Memory B cell (primary cell): ENCODE measurements around the gene QPCT.
A peak's percentile ranks its signal among the peaks of the same experiment; 100 is the strongest.

Experiments
- ATAC-seq: fragments of 150-1000 bp; cut with Tn5 transposase; 2 replicates; pipeline ENCODE4 v1.10.0; 2021; ENCODE audit warnings: low read depth, mild to moderate bottlenecking, moderate library complexity
- DNase-seq, 2 donors: peaks; one replicate each; pipeline ENCODE4 v3.0.0; 2022; ENCODE audit warnings: low spot score in 2 of 2
- H3K27ac Mint-ChIP-seq: one replicate; pipeline ENCODE4 v1.8.0; 2022; ENCODE audit warnings: mild to moderate bottlenecking, moderate library complexity, mixed read lengths
- H3K27me3 Mint-ChIP-seq: one replicate; pipeline ENCODE4 v1.8.0; 2022; ENCODE audit warnings: mixed read lengths
- H3K36me3 Mint-ChIP-seq: one replicate; pipeline ENCODE4 v1.8.0; 2022; ENCODE audit warnings: mild to moderate bottlenecking, mixed read lengths
- H3K4me1 Mint-ChIP-seq: one replicate; pipeline ENCODE4 v1.8.0; 2022; ENCODE audit warnings: mixed read lengths
- H3K4me3 Mint-ChIP-seq: one replicate; pipeline ENCODE4 v1.8.0; 2022; ENCODE audit warnings: mild to moderate bottlenecking, moderate library complexity, mixed read lengths
- H3K9me3 Mint-ChIP-seq: one replicate; pipeline ENCODE4 v1.8.0; 2022; ENCODE audit warnings: mixed read lengths

QPCT gene

GRCh38 chr2:37357530-37357929 lies 13.1 kb downstream of the QPCT start:
- H3K4me3 Mint-ChIP-seq = no peak overlapping the region
- H3K4me1 Mint-ChIP-seq = peaks cover 4% of the 10 kb centered on the region
- H3K36me3 Mint-ChIP-seq = no peaks in the 10 kb centered on the region
- ATAC-seq = no peak
- no peaks in the 10 kb centered on the region for H3K9me3 Mint-ChIP-seq
- DNase-seq = no peak
- peaks cover 2% of the 10 kb centered on the region for H3K27me3 Mint-ChIP-seq
- no peak overlapping the region for H3K27ac Mint-ChIP-seq

GRCh38 chr2:37358466-37358865 lies 14.0 kb downstream of the QPCT start:
- ATAC-seq (no peak), DNase-seq (no peak)
- Mint-ChIP-seq H3K9me3 (no peaks in the 10 kb centered on the region), H3K4me3 (no peak overlapping the region), H3K4me1 (peaks cover 4% of the 10 kb centered on the region), H3K27ac (no peak overlapping the region), H3K36me3 (no peaks in the 10 kb centered on the region), H3K27me3 (peaks cover 2% of the 10 kb centered on the region)

GRCh38 chr2:37361216-37361815 lies 16.9 kb downstream of the QPCT start:
- Mint-ChIP-seq H3K4me1 (peaks cover under 1% of the 10 kb centered on the region), H3K27ac (no peak overlapping the region), H3K4me3 (no peak overlapping the region), H3K36me3 (no peaks in the 10 kb centered on the region), H3K9me3 (no peaks in the 10 kb centered on the region), H3K27me3 (no peaks in the 10 kb centered on the region)
- ATAC-seq (no peak), DNase-seq (no peak)

- Mint-ChIP-seq H3K4me3 (no peak overlapping the region), H3K36me3 (no peaks in the 10 kb centered on the region), H3K27ac (no peak overlapping the region), H3K27me3 (no peaks in the 10 kb centered on the region), H3K9me3 (no peaks in the 10 kb centered on the region), H3K4me1 (peaks cover 4% of the 10 kb centered on the region)
- ATAC-seq (no peak), DNase-seq (no peak)
These were observed 17.7 kb downstream of the QPCT start for GRCh38 chr2:37361994-37362698.

GRCh38 chr2:37364351-37364750 lies 19.9 kb downstream of the QPCT start:
- H3K36me3 Mint-ChIP-seq = no peaks in the 10 kb centered on the region
- no peak for ATAC-seq

GRCh38 chr2:37365669-37366068 lies 21.2 kb downstream of the QPCT start:
- Mint-ChIP-seq H3K27me3 (no peaks in the 10 kb centered on the region), H3K27ac (no peak overlapping the region), H3K9me3 (no peaks in the 10 kb centered on the region), H3K4me1 (peaks cover 6% of the 10 kb centered on the region), H3K36me3 (no peaks in the 10 kb centered on the region), H3K4me3 (no peak overlapping the region)
- DNase-seq = no peak
- ATAC-seq = no peak

More at GRCh38 chr2:37364351-37364750, 19.9 kb downstream of the QPCT start:
- DNase-seq = no peak
- no peaks in the 10 kb centered on the region for H3K9me3 Mint-ChIP-seq
- no peak overlapping the region for H3K27ac Mint-ChIP-seq
- H3K4me3 Mint-ChIP-seq = no peak overlapping the region
- H3K27me3 Mint-ChIP-seq = no peaks in the 10 kb centered on the region
- H3K4me1 Mint-ChIP-seq = peaks cover 6% of the 10 kb centered on the region

- Mint-ChIP-seq H3K36me3 (no peaks in the 10 kb centered on the region), H3K27ac (no peak overlapping the region), H3K27me3 (no peaks in the 10 kb centered on the region), H3K4me1 (peaks cover 6% of the 10 kb centered on the region), H3K4me3 (no peak overlapping the region), H3K9me3 (no peaks in the 10 kb centered on the region)
- DNase-seq (no peak), ATAC-seq (no peak)
These were observed 22.3 kb downstream of the QPCT start for GRCh38 chr2:37366773-37367172.

GRCh38 chr2:37367310-37367709 lies 22.9 kb downstream of the QPCT start:
- Mint-ChIP-seq H3K9me3 (no peaks in the 10 kb centered on the region), H3K4me3 (no peak overlapping the region), H3K4me1 (peaks cover 9% of the 10 kb centered on the region), H3K27me3 (no peaks in the 10 kb centered on the region), H3K27ac (no peak overlapping the region), H3K36me3 (no peaks in the 10 kb centered on the region)
- ATAC-seq (no peak), DNase-seq (no peak)

- H3K27me3 Mint-ChIP-seq = no peaks in the 10 kb centered on the region
- H3K4me1 Mint-ChIP-seq = peaks cover 9% of the 10 kb centered on the region
- no peak overlapping the region for H3K4me3 Mint-ChIP-seq
- no peaks in the 10 kb centered on the region for H3K9me3 Mint-ChIP-seq
- H3K27ac Mint-ChIP-seq = no peak overlapping the region
- DNase-seq (no peak), ATAC-seq (no peak)
- no peaks in the 10 kb centered on the region for H3K36me3 Mint-ChIP-seq
These were observed 23.6 kb downstream of the QPCT start for GRCh38 chr2:37367984-37368383.

- Mint-ChIP-seq H3K9me3 (no peaks in the 10 kb centered on the region), H3K4me3 (no peak overlapping the region), H3K4me1 (peaks cover 13% of the 10 kb centered on the region), H3K27me3 (no peaks in the 10 kb centered on the region), H3K36me3 (no peaks in the 10 kb centered on the region), H3K27ac (no peak overlapping the region)
- ATAC-seq = no peak
- no peak for DNase-seq
These were observed 26.2 kb downstream of the QPCT start for GRCh38 chr2:37370666-37371065.

- H3K4me3 Mint-ChIP-seq = no peak overlapping the region
- ATAC-seq = no peak
- no peak overlapping the region for H3K27ac Mint-ChIP-seq
- H3K36me3 Mint-ChIP-seq = no peaks in the 10 kb centered on the region
- no peaks in the 10 kb centered on the region for H3K9me3 Mint-ChIP-seq
- peaks cover 17% of the 10 kb centered on the region for H3K4me1 Mint-ChIP-seq
- H3K27me3 Mint-ChIP-seq = no peaks in the 10 kb centered on the region
- no peak for DNase-seq
These were observed 27.6 kb downstream of the QPCT start for GRCh38 chr2:37372000-37372399.

GRCh38 chr2:37375741-37376288 lies 31.4 kb downstream of the QPCT start:
- Mint-ChIP-seq H3K36me3 (no peaks in the 10 kb centered on the region), H3K27me3 (no peaks in the 10 kb centered on the region)
- ATAC-seq = peak; percentile 19

GRCh38 chr2:37376421-37377186 lies 32.2 kb downstream of the QPCT start:
- DNase-seq (peak in 1 of 2 donors; percentile 44), ATAC-seq (peak; percentile 92)
- H3K27me3 Mint-ChIP-seq = no peaks in the 10 kb centered on the region
- H3K4me3 Mint-ChIP-seq = peak overlapping the region; percentile 78
- H3K36me3 Mint-ChIP-seq = no peaks in the 10 kb centered on the region
- peak overlapping the region; percentile 79 for H3K27ac Mint-ChIP-seq
- H3K9me3 Mint-ChIP-seq = no peaks in the 10 kb centered on the region
- peaks cover 21% of the 10 kb centered on the region for H3K4me1 Mint-ChIP-seq

More at GRCh38 chr2:37375741-37376288, 31.4 kb downstream of the QPCT start:
- Mint-ChIP-seq H3K27ac (peak overlapping the region; percentile 79), H3K9me3 (no peaks in the 10 kb centered on the region), H3K4me3 (peak overlapping the region; percentile 78), H3K4me1 (peaks cover 21% of the 10 kb centered on the region)
- DNase-seq = no peak

GRCh38 chr2:37377187-37377532 lies 32.7 kb downstream of the QPCT start:
- H3K4me1 Mint-ChIP-seq = peaks cover 17% of the 10 kb centered on the region
- peak; percentile 27 for ATAC-seq
- no peak for DNase-seq
- H3K9me3 Mint-ChIP-seq = no peaks in the 10 kb centered on the region
- no peaks in the 10 kb centered on the region for H3K27me3 Mint-ChIP-seq
- H3K4me3 Mint-ChIP-seq = no peak overlapping the region
- peak overlapping the region; percentile 79 for H3K27ac Mint-ChIP-seq
- no peaks in the 10 kb centered on the region for H3K36me3 Mint-ChIP-seq
